BJ (cell line): ENCODE data around the gene MAP1A. TPM values are rescaled to one million over a fixed set of nuclear protein-coding genes. Genes with fewer than 3 reads are reported as not detected.
A peak's percentile ranks its signal among the peaks of the same experiment; 100 is the strongest.

ENCODE experiments used
- CTCF ChIA-PET: fragments of 350-600 bp; formaldehyde crosslinking; extraction: SDS; loops from one replicate; lab custom pipeline; 2021; ENCODE audit warnings: antibody characterized with exemption, inconsistent platforms; lab: Yijun Ruan, JAX
- POLR2A ChIA-PET: fragments of 300-600 bp; sonication (Branson Sonifier 250); formaldehyde crosslinking; extraction: SDS; loops from one replicate; lab custom pipeline; 2021; ENCODE audit warnings: antibody characterized with exemption; lab: Charles Lee
- DNase-seq: peaks from one replicate; pipeline ENCODE4 v3.0.0-alpha.2; 2011; ENCODE audit warnings: low read depth
- H3K27me3 ChIP-seq: 2 replicates; pipeline ENCODE4 v1.6.0; 2011; ENCODE audit warnings: low read length; ENCODE audit not compliant: control insufficient read depth, insufficient read depth
- H3K36me3 ChIP-seq: 2 replicates; pipeline ENCODE4 v1.5.1; 2011; ENCODE audit warnings: low read length; ENCODE audit not compliant: control insufficient read depth, insufficient read depth
- H3K4me3 ChIP-seq: 2 replicates; pipeline ENCODE4 v1.5.1; 2011; ENCODE audit warnings: low read depth, mild to moderate bottlenecking, control low read depth, low read length
- polyA plus RNA-seq: library from polyadenylated mRNA; depleted of rRNA; stranded (reverse); fragments of >200 nt; gene quantifications from 2 replicates; pipeline ENCODE4 v1.2.3, GENCODE V29; 2011
- TF ChIP-seq, protein P1 (sequence below): IDR thresholded peaks from 2 replicates; pipeline ENCODE4 v1.5.1; 2011; ENCODE audit warnings: low read depth, mild to moderate bottlenecking, control low read depth, inconsistent platforms, low read length, moderate library complexity; ENCODE audit not compliant: insufficient read depth

Gene MAP1A
- polyA plus RNA-seq, 1 experiment = 54.0 TPM

DNA sequence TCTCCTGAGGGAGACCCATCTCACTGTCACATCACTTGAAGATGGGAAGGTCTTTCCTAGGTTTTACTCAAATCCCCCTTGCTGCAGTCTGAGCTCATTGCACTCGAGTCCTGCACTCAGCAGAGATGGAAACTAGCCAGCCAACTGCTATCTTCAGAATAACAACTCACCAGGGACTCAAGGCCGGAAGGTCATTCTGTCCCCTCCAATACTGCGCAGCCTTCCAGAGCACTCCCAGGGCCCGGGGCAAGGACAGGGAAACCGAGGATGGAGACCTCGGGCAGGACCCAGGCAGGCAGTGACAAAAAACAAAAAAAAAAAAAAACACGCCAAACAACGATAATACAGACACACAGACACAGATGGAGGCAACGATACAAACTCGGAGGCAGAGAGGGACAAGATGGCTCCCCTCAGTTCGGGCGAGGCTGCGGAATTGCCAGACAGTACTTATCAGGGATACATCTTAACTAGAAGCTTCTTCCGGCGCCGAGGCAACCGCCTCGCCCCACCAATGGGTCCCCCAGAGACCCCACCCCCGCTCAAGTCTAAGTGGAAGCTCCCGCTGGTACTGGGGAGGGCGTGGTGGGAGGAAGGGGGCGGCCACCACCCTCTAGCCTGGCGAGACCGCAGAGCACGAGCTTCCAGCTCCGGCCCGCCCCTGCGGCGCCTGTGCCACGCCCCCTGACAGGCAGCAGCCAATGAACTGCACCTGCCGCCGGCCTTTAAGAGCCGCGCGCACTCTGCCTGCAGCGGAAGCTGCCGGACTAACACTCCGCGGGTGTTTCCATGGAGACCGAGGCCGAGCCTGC lies 7.0 kb upstream of the MAP1A start:
- POLR2A ChIA-PET = interaction anchor here (0.6 to 1.3 kb wide), 3 partner anchors 33 to 140 kb away, joined by 3 to 4 read pairs (median 4); partner anchors contain the start of genes TUBGCP4 and ZSCAN29
- peak; percentile 92 for DNase-seq
- CTCF ChIA-PET = interaction anchor here (1.1 to 1.7 kb wide), 4 partner anchors 18 to 70 kb away, joined by 3 to 8 read pairs (median 4); no protein-coding TSS in a partner anchor
- no peaks in the 10 kb centered on the region for H3K27me3 ChIP-seq
- TF ChIP-seq, protein P1, sequence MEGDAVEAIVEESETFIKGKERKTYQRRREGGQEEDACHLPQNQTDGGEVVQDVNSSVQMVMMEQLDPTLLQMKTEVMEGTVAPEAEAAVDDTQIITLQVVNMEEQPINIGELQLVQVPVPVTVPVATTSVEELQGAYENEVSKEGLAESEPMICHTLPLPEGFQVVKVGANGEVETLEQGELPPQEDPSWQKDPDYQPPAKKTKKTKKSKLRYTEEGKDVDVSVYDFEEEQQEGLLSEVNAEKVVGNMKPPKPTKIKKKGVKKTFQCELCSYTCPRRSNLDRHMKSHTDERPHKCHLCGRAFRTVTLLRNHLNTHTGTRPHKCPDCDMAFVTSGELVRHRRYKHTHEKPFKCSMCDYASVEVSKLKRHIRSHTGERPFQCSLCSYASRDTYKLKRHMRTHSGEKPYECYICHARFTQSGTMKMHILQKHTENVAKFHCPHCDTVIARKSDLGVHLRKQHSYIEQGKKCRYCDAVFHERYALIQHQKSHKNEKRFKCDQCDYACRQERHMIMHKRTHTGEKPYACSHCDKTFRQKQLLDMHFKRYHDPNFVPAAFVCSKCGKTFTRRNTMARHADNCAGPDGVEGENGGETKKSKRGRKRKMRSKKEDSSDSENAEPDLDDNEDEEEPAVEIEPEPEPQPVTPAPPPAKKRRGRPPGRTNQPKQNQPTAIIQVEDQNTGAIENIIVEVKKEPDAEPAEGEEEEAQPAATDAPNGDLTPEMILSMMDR = peak; percentile 45
- H3K36me3 ChIP-seq = no peaks in the 10 kb centered on the region
- peak overlapping the region; percentile 42 for H3K4me3 ChIP-seq

GRCh38 chr15:43511012-43511885 lies 6.2 kb upstream of the MAP1A start:
- Histone ChIP-seq H3K27me3 (no peaks in the 10 kb centered on the region), H3K36me3 (no peaks in the 10 kb centered on the region), H3K4me3 (peak overlapping the region; percentile 42)
- POLR2A ChIA-PET = interaction anchor here (0.6 to 1.3 kb wide), 2 partner anchors 33 to 44 kb away, joined by 4 read pairs; no protein-coding TSS in a partner anchor
- no peak for DNase-seq
- CTCF ChIA-PET = interaction anchor here (0.6 to 4.5 kb wide), 8 partner anchors 11 to 972 kb away, joined by 3 to 32 read pairs (median 4); no protein-coding TSS in a partner anchor
- TF ChIP-seq, protein P1 = peak; percentile 41

GRCh38 chr15:43513550-43513949 lies 3.9 kb upstream of the MAP1A start:
- TF ChIP-seq, protein P1 = no peak
- no peak overlapping the region for H3K4me3 ChIP-seq
- no peaks in the 10 kb centered on the region for H3K36me3 ChIP-seq
- no peaks in the 10 kb centered on the region for H3K27me3 ChIP-seq
- ChIA-PET POLR2A (no interaction called here), CTCF (interaction anchor here (0.8 to 4.5 kb wide), 9 partner anchors 12 to 80 kb away, joined by 3 to 32 read pairs (median 4); partner anchors contain the start of gene TP53BP1)
- no peak for DNase-seq

DNA sequence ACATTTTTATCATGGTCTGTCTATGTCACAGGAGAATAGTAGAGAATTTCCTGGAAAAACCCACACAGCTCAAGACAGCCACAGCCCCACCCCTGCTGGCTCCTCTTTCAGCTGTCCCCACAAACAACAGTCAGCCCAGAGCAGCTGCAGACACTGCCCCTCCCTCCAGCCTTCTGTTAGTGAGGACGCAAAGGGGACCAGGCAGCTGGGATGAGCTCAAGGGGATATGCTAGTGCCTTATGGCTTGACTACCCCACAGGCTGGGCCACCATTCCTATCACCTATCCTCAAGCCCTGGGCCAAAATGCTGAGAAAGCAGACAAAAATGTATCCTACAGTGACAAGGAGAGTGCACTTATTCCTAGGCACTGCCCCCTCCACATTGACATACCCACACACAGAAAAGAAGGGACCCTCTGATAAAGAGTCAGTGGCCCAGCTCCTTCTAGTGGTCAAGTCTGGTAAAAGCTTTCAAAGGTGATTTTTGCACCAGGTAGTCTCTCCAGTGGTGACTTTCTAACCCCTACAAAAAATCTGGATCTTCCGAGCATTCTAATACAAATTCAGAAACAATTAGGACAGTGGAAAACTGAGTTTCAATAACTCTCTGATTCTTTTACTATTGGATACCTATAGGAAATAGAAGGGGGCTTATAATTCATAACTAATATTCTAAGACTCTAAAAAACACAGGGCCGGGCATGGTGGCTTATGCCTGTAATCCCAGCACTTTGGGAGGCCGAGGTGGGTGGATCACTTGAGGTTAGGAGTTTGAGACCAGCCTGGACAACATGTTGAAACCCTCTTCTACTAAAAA lies 3.0 kb upstream of the MAP1A start:
- no peak for DNase-seq
- TF ChIP-seq, protein P1 = peak; percentile 68
- H3K4me3 ChIP-seq = no peak overlapping the region
- no peaks in the 10 kb centered on the region for H3K36me3 ChIP-seq
- no peaks in the 10 kb centered on the region for H3K27me3 ChIP-seq
- CTCF ChIA-PET = interaction anchor here (0.5 to 4.5 kb wide), 18 partner anchors 9 to 228 kb away, joined by 3 to 32 read pairs (median 4); partner anchors contain the start of gene TP53BP1
- POLR2A ChIA-PET = no interaction called here
